ENCODE measurements around the gene CEP128. TPM values are rescaled to one million over a fixed set of nuclear protein-coding genes. Genes with fewer than 3 reads are reported as not detected.

Gene CEP128
- total RNA-seq, 2 experiments from 2014 or later: 71.9 to 137 TPM

DNA sequence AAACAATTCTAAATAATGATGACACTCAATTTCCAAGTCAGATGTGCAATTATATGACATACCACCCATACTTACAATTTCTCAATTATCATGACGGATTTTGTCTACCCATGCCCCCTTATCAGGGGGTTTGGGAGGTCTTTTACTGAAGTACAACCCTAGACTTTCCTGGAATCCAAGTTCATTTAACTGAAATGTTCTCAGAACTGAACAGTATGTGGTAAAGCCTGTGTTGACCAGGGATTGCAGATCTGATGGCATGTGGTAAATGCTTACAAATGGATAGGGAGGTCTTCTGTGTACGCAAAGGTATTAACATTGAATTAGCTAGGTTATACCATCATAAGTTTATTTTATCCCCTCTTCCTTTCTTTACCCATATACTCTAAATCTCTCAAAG is 281.8 kb downstream of the CEP128 start:
- no peaks in the 10 kb centered on the region for H4K20me1 ChIP-seq (ENCODE audit: insufficient read depth, low read length)
- H3K4me1 ChIP-seq (ENCODE audit: insufficient read depth, low read length, poor library complexity, severe bottlenecking): no peaks in the 10 kb centered on the region
- no peaks in the 10 kb centered on the region for H3K79me2 ChIP-seq (ENCODE audit: insufficient read depth, low read depth, low read length)
- intact Hi-C loops (cut with micrococcal nuclease; ENCODE audit: unreplicated experiment): no loop called here
- CTCF ChIA-PET (ENCODE audit: unreplicated experiment): no interaction called here
- no TSS peak for BruUV-seq (replicated peaks)
- DNase-seq (ENCODE audit: low spot score): no peak
- no peaks in the 10 kb centered on the region for H3K9me2 ChIP-seq (ENCODE audit: insufficient read depth, low read length)
- no peak overlapping the region for H3K27ac ChIP-seq (ENCODE audit: low read depth, low read length, poor library complexity, severe bottlenecking)
- H2AFZ ChIP-seq (ENCODE audit: low read length): no peak overlapping the region
- no peaks in the 10 kb centered on the region for H3K9me3 ChIP-seq (ENCODE audit: low read length)
- TF ChIP-seq EZH2phosphoT487 (IDR thresholded peaks at IDR 0.05; ENCODE audit: borderline replicate concordance, low read depth, low read length) (no peak), CTCF (conservative IDR thresholded peaks at IDR 0.05; ENCODE audit: low read length) (no peak)
- H3K4me3 ChIP-seq (ENCODE audit: low read depth, low read length, poor library complexity, severe bottlenecking): no peak overlapping the region
- H3K4me2 ChIP-seq (ENCODE audit: low read length): no peak overlapping the region
- H3K36me3 ChIP-seq (ENCODE audit: insufficient read depth, low read length): no peaks in the 10 kb centered on the region
- POLR2A ChIA-PET: no interaction called here

- H3K27ac ChIP-seq (ENCODE audit: low read depth, low read length, poor library complexity, severe bottlenecking): no peak overlapping the region
- ChIA-PET POLR2A (interaction anchor here (0.5 kb wide), 1 partner anchor 67 kb away, joined by 3 read pairs; no protein-coding TSS in a partner anchor), CTCF (ENCODE audit: unreplicated experiment) (no interaction called here)
- BruUV-seq (replicated peaks): no TSS peak
- no peaks in the 10 kb centered on the region for H4K20me1 ChIP-seq (ENCODE audit: insufficient read depth, low read length)
- no peaks in the 10 kb centered on the region for H3K4me1 ChIP-seq (ENCODE audit: insufficient read depth, low read length, poor library complexity, severe bottlenecking)
- H3K4me3 ChIP-seq (ENCODE audit: low read depth, low read length, poor library complexity, severe bottlenecking): no peak overlapping the region
- H3K4me2 ChIP-seq (ENCODE audit: low read length): no peak overlapping the region
- TF ChIP-seq CTCF (conservative IDR thresholded peaks at IDR 0.05; ENCODE audit: low read length): no peak
- TF ChIP-seq EZH2phosphoT487 (IDR thresholded peaks at IDR 0.05; ENCODE audit: borderline replicate concordance, low read depth, low read length): no peak
- no peaks in the 10 kb centered on the region for H3K9me2 ChIP-seq (ENCODE audit: insufficient read depth, low read length)
- no peaks in the 10 kb centered on the region for H3K36me3 ChIP-seq (ENCODE audit: insufficient read depth, low read length)
- intact Hi-C loops (cut with micrococcal nuclease; ENCODE audit: unreplicated experiment): no loop called here
- H2AFZ ChIP-seq (ENCODE audit: low read length): no peak overlapping the region
- H3K79me2 ChIP-seq (ENCODE audit: insufficient read depth, low read depth, low read length): no peaks in the 10 kb centered on the region
- DNase-seq (ENCODE audit: low spot score): no peak
- no peaks in the 10 kb centered on the region for H3K9me3 ChIP-seq (ENCODE audit: low read length)
Measured at GRCh38 chr14:80658733-80659132, 282.8 kb downstream of the CEP128 start.

DNA sequence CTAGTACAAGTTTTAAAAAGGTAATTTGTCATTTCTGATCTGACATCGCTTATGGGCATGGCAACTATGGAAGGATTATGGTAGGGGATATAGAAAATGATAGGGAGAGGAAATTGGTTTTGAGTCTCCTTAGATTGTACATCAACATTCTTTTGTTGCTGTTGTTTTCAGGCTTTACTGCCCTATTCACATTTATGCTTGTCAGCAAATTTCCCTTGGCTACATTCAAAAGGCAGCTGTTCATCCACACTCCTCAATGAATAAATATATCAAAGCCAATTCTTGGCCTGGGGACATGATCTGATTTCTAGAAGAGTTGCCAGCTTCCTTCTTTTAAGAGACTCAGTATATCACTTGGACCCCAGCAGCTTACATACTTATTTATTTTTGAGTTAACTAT is 283.4 kb downstream of the CEP128 start:
- H3K4me1 ChIP-seq (ENCODE audit: insufficient read depth, low read length, poor library complexity, severe bottlenecking): no peaks in the 10 kb centered on the region
- TF ChIP-seq CTCF (conservative IDR thresholded peaks at IDR 0.05; ENCODE audit: low read length): no peak
- no peak for TF ChIP-seq EZH2phosphoT487 (IDR thresholded peaks at IDR 0.05; ENCODE audit: borderline replicate concordance, low read depth, low read length)
- ChIA-PET POLR2A (interaction anchor here (0.9 kb wide), 1 partner anchor 53 kb away, joined by 3 read pairs; no protein-coding TSS in a partner anchor), CTCF (ENCODE audit: unreplicated experiment) (no interaction called here)
- no peak overlapping the region for H2AFZ ChIP-seq (ENCODE audit: low read length)
- H3K27ac ChIP-seq (ENCODE audit: low read depth, low read length, poor library complexity, severe bottlenecking): no peak overlapping the region
- DNase-seq (ENCODE audit: low spot score): no peak
- H3K9me3 ChIP-seq (ENCODE audit: low read length): no peaks in the 10 kb centered on the region
- H3K79me2 ChIP-seq (ENCODE audit: insufficient read depth, low read depth, low read length): no peaks in the 10 kb centered on the region
- intact Hi-C loops (cut with micrococcal nuclease; ENCODE audit: unreplicated experiment): no loop called here
- BruUV-seq (replicated peaks): no TSS peak
- H3K4me3 ChIP-seq (ENCODE audit: low read depth, low read length, poor library complexity, severe bottlenecking): no peak overlapping the region
- H3K36me3 ChIP-seq (ENCODE audit: insufficient read depth, low read length): no peaks in the 10 kb centered on the region
- H3K9me2 ChIP-seq (ENCODE audit: insufficient read depth, low read length): no peaks in the 10 kb centered on the region
- H3K4me2 ChIP-seq (ENCODE audit: low read length): no peak overlapping the region
- H4K20me1 ChIP-seq (ENCODE audit: insufficient read depth, low read length): no peaks in the 10 kb centered on the region

Data from OCI-LY7 (cell line).